Coronary artery (tissue), 2 donors: ENCODE results near the gene PRKG1.
"Not testable (repeated sequence)": the region's sequence is repeated elsewhere in the genome, so short reads cannot be mapped to it uniquely, and the experiment has no call there.

Experiments used
- DNase-seq: peaks from one replicate; pipeline ENCODE4 v3.0.0-alpha.2; 2017; ENCODE audit warnings: low spot score
- H3K27ac ChIP-seq, 2 donors: fragments of 200-600 bp; sonication (generic); one replicate each; pipeline ENCODE4 v1.5.1; 2016 to 2019
- H3K4me3 ChIP-seq: fragments of 200-600 bp; sonication (generic); 2 replicates; pipeline ENCODE4 v1.5.1; 2016; ENCODE audit warnings: mild to moderate bottlenecking, moderate library complexity
- TF ChIP-seq, protein P1 (sequence below): fragments of 200-600 bp; sonication (generic); IDR thresholded peaks from one replicate; pipeline ENCODE4 v1.5.1; 2019; ENCODE audit warnings: antibody characterized with exemption

The PRKG1 gene

GRCh38 chr10:51672039-51672535 is 597.8 kb downstream of the PRKG1 start:
- no peak for DNase-seq
- Histone ChIP-seq H3K27ac (no peak overlapping the region), H3K4me3 (no peak overlapping the region)
- TF ChIP-seq, protein P1, sequence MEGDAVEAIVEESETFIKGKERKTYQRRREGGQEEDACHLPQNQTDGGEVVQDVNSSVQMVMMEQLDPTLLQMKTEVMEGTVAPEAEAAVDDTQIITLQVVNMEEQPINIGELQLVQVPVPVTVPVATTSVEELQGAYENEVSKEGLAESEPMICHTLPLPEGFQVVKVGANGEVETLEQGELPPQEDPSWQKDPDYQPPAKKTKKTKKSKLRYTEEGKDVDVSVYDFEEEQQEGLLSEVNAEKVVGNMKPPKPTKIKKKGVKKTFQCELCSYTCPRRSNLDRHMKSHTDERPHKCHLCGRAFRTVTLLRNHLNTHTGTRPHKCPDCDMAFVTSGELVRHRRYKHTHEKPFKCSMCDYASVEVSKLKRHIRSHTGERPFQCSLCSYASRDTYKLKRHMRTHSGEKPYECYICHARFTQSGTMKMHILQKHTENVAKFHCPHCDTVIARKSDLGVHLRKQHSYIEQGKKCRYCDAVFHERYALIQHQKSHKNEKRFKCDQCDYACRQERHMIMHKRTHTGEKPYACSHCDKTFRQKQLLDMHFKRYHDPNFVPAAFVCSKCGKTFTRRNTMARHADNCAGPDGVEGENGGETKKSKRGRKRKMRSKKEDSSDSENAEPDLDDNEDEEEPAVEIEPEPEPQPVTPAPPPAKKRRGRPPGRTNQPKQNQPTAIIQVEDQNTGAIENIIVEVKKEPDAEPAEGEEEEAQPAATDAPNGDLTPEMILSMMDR: no peak

GRCh38 chr10:51675088-51675487 is 600.8 kb downstream of the PRKG1 start:
- no peak overlapping the region for H3K4me3 ChIP-seq

GRCh38 chr10:51679841-51680240 is 605.6 kb downstream of the PRKG1 start:
- no peak overlapping the region for H3K4me3 ChIP-seq
- no peak for DNase-seq
- H3K27ac ChIP-seq: no peak overlapping the region
- TF ChIP-seq, protein P1: no peak

More at GRCh38 chr10:51675088-51675487, 600.8 kb downstream of the PRKG1 start:
- no peak for DNase-seq
- no peak overlapping the region for H3K27ac ChIP-seq
- TF ChIP-seq, protein P1: no peak

DNA sequence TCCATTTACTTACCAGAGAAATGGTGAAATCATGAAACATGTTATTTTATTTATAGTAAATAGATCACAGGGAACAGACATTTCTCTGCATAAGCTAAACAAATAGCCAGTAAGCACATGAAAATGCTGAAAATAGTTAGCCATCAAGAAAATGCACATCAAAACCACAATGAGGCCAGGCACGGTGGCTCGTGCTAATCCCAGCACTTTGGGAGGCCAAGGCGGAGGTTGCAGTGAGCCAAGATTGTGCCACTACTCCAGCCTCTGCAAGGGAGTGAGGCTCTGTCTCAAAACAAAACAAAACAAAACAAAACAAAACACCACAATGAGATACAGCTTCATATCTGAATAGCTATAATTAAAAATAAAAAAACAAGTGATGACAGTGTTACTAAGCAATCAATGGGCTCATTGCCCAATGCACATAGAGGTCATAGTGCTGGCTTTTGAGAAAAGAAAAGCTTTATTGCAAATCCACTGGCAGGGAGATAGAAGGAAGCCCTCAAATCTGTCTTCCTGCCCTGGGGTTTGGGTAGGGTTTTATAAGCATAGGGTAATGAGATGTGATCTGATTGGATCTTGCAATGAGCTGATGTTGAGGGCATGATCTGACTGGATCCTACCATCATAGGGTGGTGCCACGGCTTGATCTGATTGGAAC is 608.9 kb downstream of the PRKG1 start:
- DNase-seq: no peak
- Histone ChIP-seq H3K4me3 (no peak overlapping the region), H3K27ac (peak overlapping the region in 1 of 2 donors; percentile 52)
- TF ChIP-seq, protein P1: no peak

DNA sequence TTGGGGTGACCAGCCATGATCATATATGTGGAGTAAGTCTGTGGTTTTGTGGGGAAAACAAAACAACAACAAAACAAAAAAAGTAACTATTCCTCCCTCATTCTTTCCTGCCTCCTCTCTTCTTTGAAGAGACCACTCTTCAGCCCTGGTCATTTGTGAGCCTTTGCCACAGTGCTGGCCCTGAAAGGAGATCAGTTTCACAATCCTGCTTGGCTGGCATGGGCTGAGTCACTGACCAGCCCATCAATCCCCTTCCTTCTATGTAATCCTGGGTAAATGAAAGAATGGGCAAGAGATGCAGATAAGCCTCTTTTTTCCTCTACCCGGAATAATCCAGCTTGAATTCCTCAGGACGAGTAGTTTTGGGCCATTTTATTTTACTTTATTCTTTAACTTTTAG is 611.5 kb downstream of the PRKG1 start:
- no peak overlapping the region for H3K27ac ChIP-seq
- no peak for DNase-seq
- TF ChIP-seq, protein P1: no peak
- H3K4me3 ChIP-seq: no peak overlapping the region

DNA sequence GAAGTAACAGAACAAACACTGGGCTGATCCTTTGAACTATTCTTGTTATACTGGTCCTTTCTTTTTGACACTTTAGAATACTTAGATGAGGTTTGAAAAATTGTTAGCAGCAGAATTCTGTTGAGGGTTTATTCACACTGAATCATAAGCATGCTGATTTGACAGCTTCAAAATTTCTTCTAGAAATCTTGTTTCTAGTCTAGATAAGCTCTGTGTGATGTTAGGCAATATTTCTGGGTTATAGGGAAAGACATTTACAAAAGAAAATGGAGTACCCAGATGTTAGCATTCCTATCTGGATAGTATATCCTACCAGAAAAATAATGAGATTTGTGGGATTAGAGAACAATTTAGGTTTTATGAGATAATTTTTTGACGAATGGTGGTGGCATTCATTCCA is 613.0 kb downstream of the PRKG1 start:
- Histone ChIP-seq H3K27ac (no peak overlapping the region), H3K4me3 (no peak overlapping the region)
- no peak for DNase-seq
- TF ChIP-seq, protein P1: no peak

GRCh38 chr10:51688826-51689225 is 614.5 kb downstream of the PRKG1 start:
- not testable (repeated sequence) for H3K27ac ChIP-seq, DNase-seq, H3K4me3 ChIP-seq
